Inflammatory macrophage treated with lipopolysaccharide for 1 hour (primary cell): ENCODE measurements around the gene POP7.
A peak's percentile ranks its signal among the peaks of the same experiment; 100 is the strongest.
"Not testable (repeated sequence)": the region's sequence is repeated elsewhere in the genome, so short reads cannot be mapped to it uniquely, and the experiment has no call there.

Source experiments
- DNase-seq, 2 donors: peaks; one replicate each; pipeline ENCODE4 v3.0.0-alpha.2; 2020 to 2022

The POP7 gene

DNA sequence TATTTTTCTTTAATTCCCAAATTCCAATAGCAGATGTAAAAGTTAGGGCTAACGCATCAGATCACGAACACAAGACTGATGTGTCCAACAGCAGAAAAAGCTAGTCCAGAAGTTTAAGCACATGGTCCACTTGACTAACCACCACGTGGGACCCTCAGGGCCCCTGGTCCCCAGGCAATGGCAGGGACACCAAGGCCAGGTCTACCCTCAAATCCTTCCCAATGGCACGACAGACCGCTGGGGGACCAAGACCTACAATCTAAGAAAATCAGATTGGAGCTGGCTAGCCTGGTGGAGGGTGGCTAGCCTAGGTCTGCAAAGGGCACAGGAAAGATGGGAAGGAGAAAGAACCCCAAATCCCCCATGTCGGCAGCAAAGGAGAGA, 13.4 kb upstream of the POP7 start:
- DNase-seq: no peak

- DNase-seq: no peak
Measured at GRCh38 chr7:100693312-100694097, 12.4 kb upstream of the POP7 start.

- peak; percentile 29 to 47 for DNase-seq
Measured at GRCh38 chr7:100694098-100694745, 11.7 kb upstream of the POP7 start, which contains the start of gene GIGYF1. Gene GIGYF1 (minus strand): TSS chr7:100694250. CDS start chr7:100688238, 6,012 bp downstream.

DNA sequence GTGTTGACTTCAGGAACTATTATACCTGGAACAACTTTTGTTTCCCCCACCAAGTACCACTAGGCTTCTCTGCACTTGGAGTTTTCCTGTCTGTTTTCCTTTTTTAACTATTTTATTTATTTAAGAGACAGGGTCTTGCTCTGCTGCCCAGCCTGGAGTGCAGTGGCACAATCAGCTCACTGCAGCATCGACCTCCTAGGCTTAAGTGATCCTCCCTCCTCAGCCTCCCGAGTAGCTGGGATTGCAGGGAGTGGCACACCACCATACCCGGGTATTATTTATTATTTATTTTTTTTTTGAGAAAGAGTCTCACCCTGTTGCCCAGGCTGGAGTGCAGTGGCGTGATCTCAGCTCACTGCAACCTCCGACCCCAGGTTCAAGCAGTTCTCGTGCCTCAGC, 9.8 kb upstream of the POP7 start:
- DNase-seq: no peak

GRCh38 chr7:100699018-100699417, 6.9 kb upstream of the POP7 start:
- DNase-seq: no peak

DNA sequence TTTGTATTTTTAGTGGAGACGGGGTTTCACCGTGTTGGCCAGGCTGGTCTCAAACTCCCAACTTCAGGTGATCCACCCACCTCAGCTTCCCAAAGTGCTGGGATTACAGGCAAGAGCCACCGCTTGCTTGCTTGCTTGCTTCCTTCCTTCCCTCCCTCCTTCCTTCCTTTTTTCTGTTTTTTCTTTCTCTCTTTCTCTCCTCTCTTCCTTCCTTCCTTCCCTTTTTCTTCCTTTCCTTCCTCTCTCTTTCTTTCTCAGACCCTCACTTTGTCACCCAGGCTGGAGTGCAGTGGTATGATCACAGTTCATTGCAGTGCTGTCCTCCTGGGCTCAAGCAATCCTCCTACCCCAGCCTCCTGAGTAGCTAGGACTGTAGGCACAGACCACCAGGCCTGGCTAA, 4.8 kb upstream of the POP7 start:
- not testable (repeated sequence) for DNase-seq

DNA sequence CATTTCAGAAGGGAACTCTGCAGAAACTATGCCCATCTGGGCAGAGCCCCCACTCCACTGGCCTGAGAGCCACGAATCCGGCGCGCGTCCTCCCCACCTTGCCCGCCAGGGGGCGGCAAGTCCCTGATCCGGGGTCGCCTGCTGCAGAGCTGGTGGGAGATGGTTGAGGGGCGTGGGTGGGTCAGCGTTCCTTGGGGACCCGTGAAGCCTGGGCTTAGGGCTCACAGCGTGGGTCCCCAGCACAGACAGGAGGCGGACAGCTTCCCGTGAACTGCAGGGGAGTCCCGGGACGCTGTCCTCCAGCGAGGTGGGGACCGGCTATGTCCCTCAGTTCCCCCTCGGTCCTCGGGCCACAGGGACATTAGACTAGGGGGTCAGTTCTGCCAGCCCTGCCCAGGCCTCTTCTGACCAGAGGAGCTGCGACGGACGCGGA, 585 bp upstream of the POP7 start:
- DNase-seq: peak; percentile 46 to 85

GRCh38 chr7:100706672-100707311, 871 bp downstream of the POP7 start:
- DNase-seq: no peak

- DNase-seq: no peak
Measured at GRCh38 chr7:100708395-100708794, 2.5 kb downstream of the POP7 start.

- DNase-seq: no peak
Measured at GRCh38 chr7:100710452-100710851, 4.5 kb downstream of the POP7 start.

- DNase-seq: no peak
Measured at GRCh38 chr7:100711369-100711768, 5.4 kb downstream of the POP7 start.

DNA sequence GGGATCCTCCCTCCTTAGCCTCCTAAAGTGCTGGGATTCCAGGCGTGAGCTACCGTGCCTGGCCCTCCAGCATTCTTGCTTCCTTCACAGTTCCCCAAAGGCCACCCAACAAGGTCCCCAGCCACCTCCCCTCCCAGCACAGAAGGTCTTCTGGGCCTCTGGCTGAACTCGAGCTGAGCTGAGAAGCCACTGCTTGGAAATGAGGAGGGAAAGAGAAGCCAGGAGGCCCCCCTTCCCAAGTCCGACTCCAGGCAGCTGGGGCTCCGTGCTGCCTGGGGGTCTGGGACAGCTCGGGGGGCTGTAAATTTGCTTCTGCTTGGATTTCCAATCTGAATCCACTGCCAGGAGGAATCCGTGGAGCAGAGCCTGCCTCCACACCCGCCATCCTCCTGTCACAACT, 8.8 kb downstream of the POP7 start:
- no peak for DNase-seq

DNA sequence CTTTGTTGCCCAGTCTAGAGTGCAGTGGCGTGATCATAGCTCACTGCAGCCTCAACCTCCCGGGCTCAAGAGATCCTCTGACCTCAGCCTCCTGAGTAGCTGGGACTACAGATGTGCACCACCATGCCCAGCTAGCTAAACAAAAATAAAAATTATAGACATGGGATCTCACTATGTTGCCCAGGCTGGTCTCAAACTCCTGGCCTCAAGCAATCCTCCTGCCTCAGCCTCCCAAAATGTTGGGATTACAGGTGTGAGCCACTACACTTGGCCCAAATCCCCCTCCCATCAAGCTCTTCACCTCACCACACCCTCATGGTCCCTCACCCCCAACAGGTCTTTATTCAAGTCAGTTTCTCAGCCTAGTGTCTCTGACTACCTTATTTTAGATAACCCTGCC, 11.2 kb downstream of the POP7 start:
- not testable (repeated sequence) for DNase-seq

DNA sequence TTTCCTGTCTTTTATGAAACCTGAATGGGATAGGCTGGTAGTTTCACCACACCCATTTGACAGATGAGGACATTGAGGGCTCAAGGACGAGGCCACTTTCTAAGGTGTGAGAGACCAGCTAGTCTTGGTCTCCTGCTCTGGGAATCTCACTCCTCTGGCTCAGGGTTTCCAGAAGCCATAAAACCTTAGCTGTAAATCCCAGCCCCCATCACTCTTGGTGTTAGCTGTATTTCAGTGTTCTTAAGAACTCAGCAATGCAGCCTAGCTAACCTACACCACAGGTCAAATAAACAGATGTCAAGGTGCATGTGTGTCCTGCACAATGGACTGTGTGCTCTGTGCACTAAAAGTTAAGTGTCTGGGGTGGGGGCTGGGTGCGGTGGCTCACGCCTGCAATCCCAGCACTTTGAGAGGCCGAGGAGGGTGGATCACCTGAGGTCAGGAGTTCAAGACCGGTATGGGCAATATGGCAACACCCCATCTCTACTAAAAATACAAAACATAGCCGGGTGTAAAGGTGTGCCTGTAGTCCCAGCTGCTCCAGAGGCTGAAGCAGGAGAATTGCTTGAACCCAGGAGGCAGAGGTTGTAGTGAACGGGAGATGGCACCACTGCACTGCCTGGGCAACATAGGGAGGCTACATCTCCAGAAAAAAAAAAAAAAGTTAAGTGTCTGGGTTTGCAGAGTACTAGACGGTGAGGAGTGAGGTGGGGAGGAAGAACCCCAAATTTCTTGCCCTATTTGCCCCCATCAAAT, 13.8 kb downstream of the POP7 start:
- no peak for DNase-seq

- DNase-seq: no peak
Measured at GRCh38 chr7:100720279-100720670, 14.4 kb downstream of the POP7 start, which contains the start of gene EPO. Gene EPO (plus strand): TSS chr7:100720468. CDS start chr7:100720981, 513 bp downstream.

DNA sequence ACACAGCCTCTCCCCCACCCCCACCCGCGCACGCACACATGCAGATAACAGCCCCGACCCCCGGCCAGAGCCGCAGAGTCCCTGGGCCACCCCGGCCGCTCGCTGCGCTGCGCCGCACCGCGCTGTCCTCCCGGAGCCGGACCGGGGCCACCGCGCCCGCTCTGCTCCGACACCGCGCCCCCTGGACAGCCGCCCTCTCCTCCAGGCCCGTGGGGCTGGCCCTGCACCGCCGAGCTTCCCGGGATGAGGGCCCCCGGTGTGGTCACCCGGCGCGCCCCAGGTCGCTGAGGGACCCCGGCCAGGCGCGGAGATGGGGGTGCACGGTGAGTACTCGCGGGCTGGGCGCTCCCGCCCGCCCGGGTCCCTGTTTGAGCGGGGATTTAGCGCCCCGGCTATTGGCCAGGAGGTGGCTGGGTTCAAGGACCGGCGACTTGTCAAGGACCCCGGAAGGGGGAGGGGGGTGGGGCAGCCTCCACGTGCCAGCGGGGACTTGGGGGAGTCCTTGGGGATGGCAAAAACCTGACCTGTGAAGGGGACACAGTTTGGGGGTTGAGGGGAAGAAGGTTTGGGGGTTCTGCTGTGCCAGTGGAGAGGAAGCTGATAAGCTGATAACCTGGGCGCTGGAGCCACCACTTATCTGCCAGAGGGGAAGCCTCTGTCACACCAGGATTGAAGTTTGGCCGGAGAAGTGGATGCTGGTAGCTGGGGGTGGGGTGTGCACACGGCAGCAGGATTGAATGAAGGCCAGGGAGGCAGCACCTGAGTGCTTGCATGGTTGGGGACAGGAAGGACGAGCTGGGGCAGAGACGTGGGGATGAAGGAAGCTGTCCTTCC, 15.0 kb downstream of the POP7 start:
- no peak for DNase-seq

DNA sequence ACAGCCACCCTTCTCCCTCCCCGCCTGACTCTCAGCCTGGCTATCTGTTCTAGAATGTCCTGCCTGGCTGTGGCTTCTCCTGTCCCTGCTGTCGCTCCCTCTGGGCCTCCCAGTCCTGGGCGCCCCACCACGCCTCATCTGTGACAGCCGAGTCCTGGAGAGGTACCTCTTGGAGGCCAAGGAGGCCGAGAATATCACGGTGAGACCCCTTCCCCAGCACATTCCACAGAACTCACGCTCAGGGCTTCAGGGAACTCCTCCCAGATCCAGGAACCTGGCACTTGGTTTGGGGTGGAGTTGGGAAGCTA, 15.5 kb downstream of the POP7 start:
- DNase-seq: no peak

- no peak for DNase-seq
Measured at GRCh38 chr7:100722480-100723212, 16.7 kb downstream of the POP7 start.

GRCh38 chr7:100723732-100724275, 17.9 kb downstream of the POP7 start:
- no peak for DNase-seq

DNA sequence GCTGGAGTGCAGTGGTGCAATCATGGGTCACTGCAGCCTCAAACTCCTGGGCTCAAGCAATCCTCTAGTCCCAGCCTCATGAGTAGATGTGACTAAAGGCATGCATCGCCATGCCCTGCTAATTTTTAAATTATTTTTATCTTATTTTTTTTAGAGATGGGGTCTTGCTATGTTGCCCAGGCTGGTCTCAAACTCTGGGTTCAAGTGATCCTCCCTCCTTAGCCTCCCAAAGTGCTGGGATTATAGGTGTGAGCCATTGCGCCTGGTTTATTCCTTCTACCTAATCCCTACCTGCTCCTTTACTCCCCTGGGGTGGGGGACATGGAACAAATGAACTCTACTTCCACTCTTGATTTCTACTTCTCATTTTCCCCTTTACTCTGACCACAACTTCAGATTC, 18.4 kb downstream of the POP7 start:
- DNase-seq: not testable (repeated sequence)
